GM13976 (cell line): Measurements from ENCODE around the gene EFCC1.

ENCODE experiments used
- DNase-seq: peaks from one replicate; pipeline ENCODE4 v3.0.0; 2012; ENCODE audit warnings: low spot score
- CTCF ChIP-seq: IDR thresholded peaks from 2 replicates; pipeline ENCODE4 v1.5.1; 2012; ENCODE audit warnings: borderline replicate concordance, mild to moderate bottlenecking; ENCODE audit not compliant: insufficient read depth; ENCODE audit errors: extremely low read depth, missing control alignments, control extremely low read depth
- in situ Hi-C: fragments of 300-500 bp; cut with MboI; formaldehyde crosslinking; loops from one replicate; pipeline ENCODE4 v1.12.0; 2022; ENCODE audit warnings: low sequenced_read_pairs, mixed read lengths, inconsistent platforms; ENCODE audit not compliant: unreplicated experiment

Gene EFCC1

GRCh38 chr3:129001101-129001805, at the start of gene EFCC1:
Gene EFCC1 (plus strand): TSS chr3:129001304. CDS start chr3:129001629, 325 bp downstream.
- TF ChIP-seq CTCF, result no peak
- DNase-seq, result no peak
- in situ Hi-C loops, result no loop called here

- in situ Hi-C loops, result no loop called here
- DNase-seq, result no peak
- no peak for TF ChIP-seq CTCF
Measured at GRCh38 chr3:128956440-128956839, 44.7 kb upstream of the EFCC1 start.

GRCh38 chr3:128965280-128965679, 35.8 kb upstream of the EFCC1 start:
- in situ Hi-C loops, result no loop called here
- TF ChIP-seq CTCF, result no peak

GRCh38 chr3:128965818-128966217, 35.3 kb upstream of the EFCC1 start:
- no peak for DNase-seq
- no peak for TF ChIP-seq CTCF
- in situ Hi-C loops, result no loop called here

More at GRCh38 chr3:128965280-128965679, 35.8 kb upstream of the EFCC1 start:
- no peak for DNase-seq

- in situ Hi-C loops, result no loop called here
- DNase-seq, result no peak
- no peak for TF ChIP-seq CTCF
Measured at GRCh38 chr3:128967748-128968355, 33.3 kb upstream of the EFCC1 start.

GRCh38 chr3:128969993-128970739, 30.9 kb upstream of the EFCC1 start:
- in situ Hi-C loops, result loop anchor here (10.0 kb wide), 1 partner anchor 275 kb away; the partner anchor contains the start of gene COPG1
- peak; percentile 70 for DNase-seq
- peak; percentile 93 for TF ChIP-seq CTCF
